Activated CD8-positive, alpha-beta memory T cell treated with anti-CD3 and anti-CD28 coated beads, Interleukin-2, amount 10 ng/mL, durations not matched to agents 7 days and 5 days (primary cell): ENCODE results near the gene PIK3C3. TPM values are rescaled to one million over a fixed set of nuclear protein-coding genes. Genes with fewer than 3 reads are reported as not detected.
A peak's percentile ranks its signal among the peaks of the same experiment; 100 is the strongest.

Experiments
- ATAC-seq: fragments of 150-1000 bp; cut with Tn5 transposase; one replicate; pipeline ENCODE4 v1.10.0; 2021; ENCODE audit warnings: moderate library complexity
- CTCF ChIA-PET: fragments of 350-600 bp; sonication (Branson Sonifier 250); formaldehyde crosslinking; loops from one replicate; lab custom pipeline; 2021; ENCODE audit warnings: antibody characterized with exemption; lab: Charles Lee
- DNase-seq: peaks from one replicate; pipeline ENCODE4 v3.0.0-alpha.2; 2020
- H3K27ac Mint-ChIP-seq: one replicate; pipeline ENCODE4 v1.8.0; 2021; ENCODE audit warnings: mild to moderate bottlenecking, mixed read lengths
- H3K27me3 Mint-ChIP-seq: one replicate; pipeline ENCODE4 v1.8.0; 2021; ENCODE audit warnings: mixed read lengths
- H3K36me3 Mint-ChIP-seq: one replicate; pipeline ENCODE4 v1.8.0; 2021; ENCODE audit warnings: mild to moderate bottlenecking, mixed read lengths
- H3K4me1 Mint-ChIP-seq: one replicate; pipeline ENCODE4 v1.8.0; 2021; ENCODE audit warnings: mixed read lengths
- H3K4me3 Mint-ChIP-seq: one replicate; pipeline ENCODE4 v1.8.0; 2021; ENCODE audit warnings: mild to moderate bottlenecking, moderate library complexity, mixed read lengths
- H3K9me3 Mint-ChIP-seq: one replicate; pipeline ENCODE4 v1.8.0; 2022; ENCODE audit warnings: low read depth, mixed read lengths
- total RNA-seq, 2 experiments: library from RNA; stranded (reverse); gene quantifications; one replicate each; pipeline ENCODE4 v1.2.3, GENCODE V29; 2021

PIK3C3 gene
- 10 to 100 TPM; 49.0 to 57.0 TPM for total RNA-seq

DNA sequence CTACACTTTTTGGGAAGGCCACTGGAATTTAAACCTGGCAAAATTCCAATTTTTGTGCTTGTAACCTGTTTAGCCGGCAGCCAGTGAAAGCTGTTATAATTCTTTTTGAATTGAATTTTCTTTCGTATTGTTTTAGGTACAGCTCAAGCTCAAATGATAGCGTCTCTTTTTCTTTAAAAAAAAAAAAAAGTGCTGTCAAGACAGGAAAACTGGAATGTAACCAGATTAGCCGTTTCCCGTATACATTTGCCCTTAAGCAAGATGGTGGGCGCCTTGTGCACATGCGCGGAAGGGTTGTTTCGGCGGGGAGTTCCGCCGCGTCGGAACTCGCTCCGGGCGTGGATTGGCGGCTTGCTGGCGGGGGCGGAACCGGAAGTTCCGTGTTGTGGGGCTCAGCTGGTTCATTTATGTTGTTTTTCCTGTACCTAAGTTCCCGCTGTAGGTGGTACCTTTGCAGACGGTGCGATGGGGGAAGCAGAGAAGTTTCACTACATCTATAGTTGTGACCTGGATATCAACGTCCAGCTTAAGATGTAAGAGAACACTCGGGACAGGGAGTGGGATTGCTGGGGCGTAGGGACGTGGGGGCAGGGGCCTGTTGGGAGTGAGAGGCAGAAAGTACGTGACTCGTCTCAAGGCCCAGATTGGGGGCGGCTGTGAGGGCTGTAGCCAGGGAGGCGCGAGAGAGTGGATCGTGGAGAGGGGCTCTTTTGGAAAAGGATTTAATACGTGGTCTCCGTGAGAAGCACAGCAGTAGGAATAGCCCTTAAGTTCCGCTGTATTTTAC lies at the start of gene PIK3C3:
Gene PIK3C3, plus strand, starts transcription at position 408 of the 787 bp plus-strand sequence. Its CDS starts 58 bp downstream, at position 466.
- no peaks in the 10 kb centered on the region for H3K9me3 Mint-ChIP-seq
- CTCF ChIA-PET, result interaction anchor here (0.7 to 1.3 kb wide), 3 partner anchors 9 to 98 kb away, joined by 3 to 4 read pairs (median 3); no protein-coding TSS in a partner anchor
- H3K4me3 Mint-ChIP-seq, result peak within 1 kb of the TSS; percentile 99
- H3K27ac Mint-ChIP-seq, result peak within 1 kb of the TSS; percentile 99
- peak; percentile 98 for DNase-seq
- no peaks in the 10 kb centered on the region for H3K27me3 Mint-ChIP-seq
- peaks cover 36% of the 10 kb centered on the region for H3K4me1 Mint-ChIP-seq
- peak; percentile 97 for ATAC-seq
- H3K36me3 Mint-ChIP-seq, result peaks cover 27% of the 10 kb centered on the region

GRCh38 chr18:41905786-41906527 lies 49.1 kb upstream of the PIK3C3 start:
- DNase-seq (no peak), ATAC-seq (peak; percentile 27)
- no peak overlapping the region for H3K27ac Mint-ChIP-seq
- peaks cover 10% of the 10 kb centered on the region for H3K27me3 Mint-ChIP-seq
- no peaks in the 10 kb centered on the region for H3K36me3 Mint-ChIP-seq
- CTCF ChIA-PET, result interaction anchor here (1.8 kb wide), 1 partner anchor 12 kb away, joined by 4 read pairs; no protein-coding TSS in a partner anchor
- no peak overlapping the region for H3K4me3 Mint-ChIP-seq
- peaks cover 13% of the 10 kb centered on the region for H3K4me1 Mint-ChIP-seq
- no peaks in the 10 kb centered on the region for H3K9me3 Mint-ChIP-seq

DNA sequence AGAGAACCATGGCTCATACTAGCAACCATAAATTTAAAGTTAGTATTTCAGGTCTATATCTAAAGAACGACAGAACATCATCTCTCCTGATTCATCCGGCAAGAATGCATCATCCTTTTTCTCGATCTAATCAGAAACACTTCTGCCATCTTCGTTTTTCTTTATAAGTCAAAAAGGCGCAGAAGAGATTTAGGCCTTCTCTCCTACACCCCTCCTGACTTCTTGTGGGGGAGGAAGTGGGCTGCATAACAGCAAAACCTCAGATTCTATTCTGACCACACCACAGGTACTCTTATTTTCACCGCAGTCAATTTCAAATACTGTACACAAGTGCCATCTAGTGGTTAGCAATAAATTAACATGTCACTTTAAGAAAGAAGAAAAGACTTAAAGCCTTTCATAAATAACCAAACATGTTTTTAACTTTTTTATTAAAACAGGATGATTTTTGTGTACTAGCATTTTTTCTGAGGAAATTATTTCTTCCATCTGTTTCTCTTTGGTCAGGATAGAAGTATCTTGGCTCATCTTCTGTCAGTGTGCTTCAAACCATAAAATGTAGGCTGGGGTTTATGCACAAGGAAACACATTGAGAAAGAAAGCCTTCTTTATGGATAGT lies 48.4 kb upstream of the PIK3C3 start:
- H3K4me3 Mint-ChIP-seq, result no peak overlapping the region
- H3K27ac Mint-ChIP-seq, result peak overlapping the region; percentile 31
- CTCF ChIA-PET, result no interaction called here
- peaks cover 12% of the 10 kb centered on the region for H3K27me3 Mint-ChIP-seq
- H3K36me3 Mint-ChIP-seq, result no peaks in the 10 kb centered on the region
- peak; percentile 73 for DNase-seq
- peak; percentile 87 for ATAC-seq
- H3K4me1 Mint-ChIP-seq, result peaks cover 13% of the 10 kb centered on the region
- H3K9me3 Mint-ChIP-seq, result no peaks in the 10 kb centered on the region

DNA sequence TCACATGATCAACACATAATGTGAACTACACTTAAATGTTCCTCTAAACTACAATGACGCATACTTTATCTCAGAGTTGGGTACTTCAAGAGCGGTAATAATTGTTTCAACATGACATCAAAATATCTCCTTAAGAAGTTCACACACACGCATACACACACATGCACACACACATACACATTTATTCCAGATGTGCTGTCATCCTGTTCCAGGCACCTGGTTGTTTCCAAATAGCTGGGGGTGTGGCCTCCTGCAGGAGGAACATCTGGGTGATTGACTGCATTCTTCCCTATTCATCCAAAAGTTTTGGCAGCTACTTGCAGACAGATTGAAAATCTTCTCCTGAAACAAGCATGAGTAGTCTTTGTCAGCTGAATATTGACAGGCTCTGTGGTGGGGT lies 37.9 kb upstream of the PIK3C3 start:
- ATAC-seq (no peak), DNase-seq (no peak)
- Mint-ChIP-seq H3K4me3 (no peak overlapping the region), H3K4me1 (no peaks in the 10 kb centered on the region), H3K27me3 (peaks cover 61% of the 10 kb centered on the region), H3K27ac (no peak overlapping the region), H3K36me3 (no peaks in the 10 kb centered on the region), H3K9me3 (no peaks in the 10 kb centered on the region)
- CTCF ChIA-PET, result interaction anchor here (1.1 kb wide), 1 partner anchor 12 kb away, joined by 4 read pairs; no protein-coding TSS in a partner anchor

- H3K36me3 Mint-ChIP-seq, result no peaks in the 10 kb centered on the region
- H3K27me3 Mint-ChIP-seq, result peaks cover 41% of the 10 kb centered on the region
- CTCF ChIA-PET, result no interaction called here
- no peak for ATAC-seq
- H3K9me3 Mint-ChIP-seq, result no peaks in the 10 kb centered on the region
- no peak overlapping the region for H3K27ac Mint-ChIP-seq
- DNase-seq, result no peak
- no peaks in the 10 kb centered on the region for H3K4me1 Mint-ChIP-seq
- no peak overlapping the region for H3K4me3 Mint-ChIP-seq
These were observed 33.3 kb upstream of the PIK3C3 start for GRCh38 chr18:41921770-41922169.

DNA sequence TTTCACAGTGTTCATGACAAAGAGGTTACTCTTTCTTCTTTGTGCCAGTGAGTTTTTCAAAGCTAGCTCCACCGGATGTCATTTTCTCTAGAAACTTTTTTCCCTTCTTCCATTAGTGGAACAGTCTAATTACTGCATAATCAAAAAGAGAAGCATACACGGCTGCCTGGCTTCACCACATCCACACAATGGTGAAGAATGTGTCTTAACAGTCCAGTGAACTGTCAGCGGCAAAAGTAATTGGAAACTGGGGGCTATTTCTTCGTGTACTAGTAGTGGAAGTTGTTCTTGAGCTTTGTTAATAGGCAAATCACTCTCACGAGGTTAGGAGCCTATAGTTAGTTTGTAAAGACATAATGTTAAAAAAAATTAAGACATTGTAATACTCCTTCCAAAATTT lies 32.9 kb upstream of the PIK3C3 start:
- CTCF ChIA-PET, result no interaction called here
- H3K4me1 Mint-ChIP-seq, result no peaks in the 10 kb centered on the region
- no peak for ATAC-seq
- H3K27ac Mint-ChIP-seq, result no peak overlapping the region
- peaks cover 37% of the 10 kb centered on the region for H3K27me3 Mint-ChIP-seq
- H3K9me3 Mint-ChIP-seq, result no peaks in the 10 kb centered on the region
- DNase-seq, result no peak
- H3K36me3 Mint-ChIP-seq, result no peaks in the 10 kb centered on the region
- no peak overlapping the region for H3K4me3 Mint-ChIP-seq

- Mint-ChIP-seq H3K9me3 (no peaks in the 10 kb centered on the region), H3K27me3 (peaks cover 32% of the 10 kb centered on the region), H3K4me3 (no peak overlapping the region), H3K36me3 (no peaks in the 10 kb centered on the region), H3K4me1 (no peaks in the 10 kb centered on the region), H3K27ac (no peak overlapping the region)
- CTCF ChIA-PET, result no interaction called here
- DNase-seq (no peak), ATAC-seq (no peak)
These were observed 32.2 kb upstream of the PIK3C3 start for GRCh38 chr18:41922841-41923240.

DNA sequence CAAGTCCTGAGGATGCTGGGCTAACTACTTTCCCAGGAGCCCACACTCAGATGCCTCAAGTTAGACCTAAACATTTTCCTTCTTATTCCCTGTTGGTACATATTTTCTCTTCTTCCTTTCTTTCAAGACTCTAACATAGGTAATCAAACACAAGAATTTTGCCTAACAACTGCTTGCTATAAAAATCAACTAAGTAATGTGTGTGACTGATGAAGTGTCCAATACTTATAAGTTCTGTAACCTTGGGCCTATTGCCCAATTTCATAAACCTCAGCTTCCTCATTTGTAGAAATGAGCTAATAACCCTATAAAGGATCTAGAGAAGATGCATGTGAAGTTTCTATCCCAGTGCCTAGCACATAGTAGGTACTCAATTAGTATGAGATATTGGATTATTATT lies 31.6 kb upstream of the PIK3C3 start:
- DNase-seq (no peak), ATAC-seq (no peak)
- Mint-ChIP-seq H3K27me3 (peaks cover 29% of the 10 kb centered on the region), H3K4me3 (no peak overlapping the region), H3K4me1 (no peaks in the 10 kb centered on the region), H3K36me3 (no peaks in the 10 kb centered on the region), H3K9me3 (no peaks in the 10 kb centered on the region), H3K27ac (no peak overlapping the region)
- CTCF ChIA-PET, result no interaction called here

DNA sequence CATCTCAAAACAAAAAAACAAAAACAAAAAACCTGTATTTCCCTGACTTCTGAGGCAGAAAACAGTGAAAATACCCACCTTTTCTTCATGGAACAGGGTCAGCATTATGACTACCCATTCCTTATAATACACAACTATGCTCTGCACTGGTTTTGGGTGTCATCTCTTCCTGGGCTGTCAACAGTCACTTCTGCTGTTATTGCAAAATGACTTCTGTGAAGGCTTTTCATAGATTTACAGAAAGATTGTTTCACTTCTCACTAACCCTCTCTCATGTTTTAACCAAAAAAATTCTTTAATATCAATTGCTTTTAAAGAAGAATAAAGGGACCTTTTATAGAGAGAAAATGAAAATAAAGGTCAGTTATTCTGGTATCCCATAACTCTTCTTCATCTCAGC lies 26.5 kb upstream of the PIK3C3 start:
- no peaks in the 10 kb centered on the region for H3K4me1 Mint-ChIP-seq
- peaks cover 4% of the 10 kb centered on the region for H3K27me3 Mint-ChIP-seq
- CTCF ChIA-PET, result no interaction called here
- H3K36me3 Mint-ChIP-seq, result no peaks in the 10 kb centered on the region
- H3K4me3 Mint-ChIP-seq, result no peak overlapping the region
- DNase-seq (no peak), ATAC-seq (no peak)
- no peak overlapping the region for H3K27ac Mint-ChIP-seq
- no peaks in the 10 kb centered on the region for H3K9me3 Mint-ChIP-seq

- peaks cover 8% of the 10 kb centered on the region for H3K4me1 Mint-ChIP-seq
- H3K27me3 Mint-ChIP-seq, result peaks cover 9% of the 10 kb centered on the region
- no peaks in the 10 kb centered on the region for H3K36me3 Mint-ChIP-seq
- no peaks in the 10 kb centered on the region for H3K9me3 Mint-ChIP-seq
- ATAC-seq (no peak), DNase-seq (no peak)
- CTCF ChIA-PET, result no interaction called here
- no peak overlapping the region for H3K4me3 Mint-ChIP-seq
- no peak overlapping the region for H3K27ac Mint-ChIP-seq
These were observed 22.1 kb upstream of the PIK3C3 start for GRCh38 chr18:41932899-41933298.

DNA sequence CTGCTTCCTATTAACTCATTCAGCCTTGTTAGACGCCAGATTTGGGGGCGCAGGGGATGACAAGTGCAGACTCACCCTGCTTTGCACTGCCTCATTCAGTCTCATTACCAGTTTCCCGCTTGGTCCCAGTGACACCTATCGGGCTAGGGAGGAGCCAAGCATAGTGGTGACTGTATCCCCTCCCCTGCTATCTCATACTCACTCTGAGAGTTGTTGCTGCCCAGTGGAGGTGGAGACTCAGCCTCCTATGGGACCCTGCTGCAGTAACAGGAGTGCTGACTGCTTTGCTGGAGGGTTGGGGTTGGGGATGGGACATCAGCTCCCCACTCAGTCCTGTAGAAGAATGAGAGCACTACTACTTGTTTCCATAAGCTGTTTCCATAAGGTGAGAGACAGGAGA lies 21.3 kb upstream of the PIK3C3 start:
- DNase-seq (no peak), ATAC-seq (no peak)
- Mint-ChIP-seq H3K4me3 (no peak overlapping the region), H3K9me3 (no peaks in the 10 kb centered on the region), H3K4me1 (peaks cover 8% of the 10 kb centered on the region), H3K36me3 (no peaks in the 10 kb centered on the region), H3K27ac (no peak overlapping the region), H3K27me3 (peaks cover 9% of the 10 kb centered on the region)
- CTCF ChIA-PET, result no interaction called here

DNA sequence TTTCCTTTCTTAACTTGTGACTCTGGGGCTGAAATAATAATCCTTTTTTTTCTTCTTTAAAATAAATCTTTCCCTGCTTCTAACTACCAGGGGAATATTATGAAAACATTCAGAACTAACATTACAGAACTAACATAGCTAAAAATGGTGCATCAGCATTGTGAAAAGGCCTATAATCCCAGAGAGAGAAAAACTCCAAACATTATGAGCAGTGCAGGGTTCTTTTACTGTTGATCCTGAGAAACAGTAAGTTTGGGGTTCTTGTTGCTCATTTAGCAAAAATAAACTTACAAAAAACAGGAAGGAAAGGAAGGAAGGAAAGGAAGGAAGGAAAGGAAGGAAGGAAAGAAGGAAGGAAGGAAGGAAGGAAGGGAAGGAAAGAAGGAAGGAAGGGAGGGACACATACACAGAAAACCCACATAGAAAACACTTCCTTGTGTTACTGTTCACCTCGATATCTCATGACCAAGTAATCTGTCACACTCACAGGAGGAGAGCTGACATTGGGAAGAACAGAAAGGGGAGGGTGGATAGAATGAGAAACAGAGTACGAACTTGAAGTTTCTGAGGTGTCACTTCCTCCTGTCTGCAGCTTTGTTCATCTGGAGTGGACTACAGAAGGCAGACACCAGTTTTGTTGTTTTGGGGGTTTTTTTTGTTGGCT lies 18.4 kb upstream of the PIK3C3 start:
- ATAC-seq, result no peak

GRCh38 chr18:41938445-41938844 lies 16.6 kb upstream of the PIK3C3 start:
- DNase-seq, result no peak
- Mint-ChIP-seq H3K4me3 (no peak overlapping the region), H3K27me3 (peaks cover 22% of the 10 kb centered on the region), H3K27ac (no peak overlapping the region), H3K4me1 (peaks cover 12% of the 10 kb centered on the region), H3K9me3 (no peaks in the 10 kb centered on the region), H3K36me3 (no peaks in the 10 kb centered on the region)
- ATAC-seq, result no peak
- CTCF ChIA-PET, result interaction anchor here (1.2 kb wide), 1 partner anchor 9 kb away, joined by 3 read pairs; no protein-coding TSS in a partner anchor

More for the DNA sequence above, 18.4 kb upstream of the PIK3C3 start:
- Mint-ChIP-seq H3K27me3 (peaks cover 14% of the 10 kb centered on the region), H3K36me3 (no peaks in the 10 kb centered on the region), H3K27ac (no peak overlapping the region), H3K4me3 (no peak overlapping the region), H3K4me1 (peaks cover 8% of the 10 kb centered on the region), H3K9me3 (no peaks in the 10 kb centered on the region)
- DNase-seq, result no peak
- CTCF ChIA-PET, result no interaction called here
